NCI-H2081 (cell line): Measurements from ENCODE around the gene FXYD5.
"Not testable (repeated sequence)": the region's sequence is repeated elsewhere in the genome, so short reads cannot be mapped to it uniquely, and the experiment has no call there.

Source experiments
- DNase-seq, 2 experiments: peaks; one replicate each; lab custom pipeline; 2025; lab: John Stamatoyannopoulos, UW

Gene FXYD5

GRCh38 chr19:35181387-35181786 is 26.9 kb downstream of the FXYD5 start:
- DNase-seq, result no peak

GRCh38 chr19:35184267-35184666 is 29.7 kb downstream of the FXYD5 start:
- no peak for DNase-seq

- no peak for DNase-seq
These were observed 30.3 kb downstream of the FXYD5 start for GRCh38 chr19:35184884-35185283.

- no peak for DNase-seq
These were observed 39.8 kb downstream of the FXYD5 start for GRCh38 chr19:35194012-35194984.

GRCh38 chr19:35195830-35196229 is 41.3 kb downstream of the FXYD5 start:
- DNase-seq, result no peak

- not testable (repeated sequence) for DNase-seq
These were observed 42.3 kb downstream of the FXYD5 start for GRCh38 chr19:35196861-35197260.

- DNase-seq, result no peak
These were observed 44.9 kb downstream of the FXYD5 start for GRCh38 chr19:35199481-35199880.

GRCh38 chr19:35202722-35203688 is 48.5 kb downstream of the FXYD5 start:
- DNase-seq, result no peak

GRCh38 chr19:35204799-35205732 is 50.5 kb downstream of the FXYD5 start:
- DNase-seq, result no peak

- DNase-seq, result no peak
These were observed 51.3 kb downstream of the FXYD5 start for GRCh38 chr19:35205733-35206323.

- DNase-seq, result no peak
These were observed 51.8 kb downstream of the FXYD5 start for GRCh38 chr19:35206379-35206778.

- no peak for DNase-seq
These were observed 52.3 kb downstream of the FXYD5 start for GRCh38 chr19:35206855-35207254.

GRCh38 chr19:35207391-35207871 is 52.9 kb downstream of the FXYD5 start:
- DNase-seq, result no peak

- DNase-seq, result no peak
These were observed 53.6 kb downstream of the FXYD5 start for GRCh38 chr19:35208121-35208520.

GRCh38 chr19:35209646-35210045 is 55.1 kb downstream of the FXYD5 start:
- no peak for DNase-seq

GRCh38 chr19:35211545-35212230 is 57.2 kb downstream of the FXYD5 start:
- no peak for DNase-seq

- DNase-seq, result no peak
These were observed 57.7 kb downstream of the FXYD5 start for GRCh38 chr19:35212241-35212640.

- DNase-seq, result peak; percentile 23 to 65
These were observed 59.4 kb downstream of the FXYD5 start for GRCh38 chr19:35213663-35214632.
